A673 (cell line): ENCODE data around the gene MKI67.

Experiments used
- CTCF ChIP-seq: fragments of 300-800, 200-600 bp; sonication (generic); conservative IDR thresholded peaks from 2 replicates; pipeline ENCODE4 v1.5.1; 2017; ENCODE audit warnings: low read depth, mild to moderate bottlenecking, antibody characterized with exemption, low read length, moderate library complexity, mixed read lengths
- EZH2 ChIP-seq: fragments of 200-600 bp; sonication (generic); IDR thresholded peaks from 2 replicates; pipeline ENCODE4 v1.6.1; 2017; ENCODE audit warnings: borderline replicate concordance, low read depth, mild to moderate bottlenecking, mixed read lengths, antibody characterized with exemption, low read length; ENCODE audit not compliant: poor library complexity, severe bottlenecking

GRCh38 chr10:128063736-128064107 lies 62.5 kb downstream of the MKI67 start:
- TF ChIP-seq CTCF (no peak), EZH2 (no peak)
